K562 (cell line): Measurements from ENCODE around the gene NYAP1. TPM values are rescaled to one million over a fixed set of nuclear protein-coding genes. Genes with fewer than 3 reads are reported as not detected.
A peak's percentile ranks its signal among the peaks of the same experiment; 100 is the strongest.

Experiments used
- BHLHE40 ChIP-seq: IDR thresholded peaks from 2 replicates; pipeline ENCODE4 v1.6.1; 2011; ENCODE audit warnings: low read length, improper control_type of control experiment
- CAMTA2 ChIP-seq: fragments of 250-450 bp; sonication (Bioruptor Pico); conservative IDR thresholded peaks from 2 replicates; pipeline ENCODE4 v1.5.1; 2022
- CEBPZ ChIP-seq: fragments of 150-350 bp; IDR thresholded peaks from 2 replicates; pipeline ENCODE4 v1.6.1; 2014; ENCODE audit warnings: low read depth, mild to moderate bottlenecking, low read length, borderline replicate concordance
- CTCFL ChIP-seq: IDR thresholded peaks from 2 replicates; pipeline ENCODE4 v1.6.1; 2011; ENCODE audit warnings: borderline replicate concordance, low read depth, mild to moderate bottlenecking, moderate library complexity, low read length; ENCODE audit not compliant: insufficient read depth, poor library complexity, severe bottlenecking
- ETV5 ChIP-seq: sonication (generic); formaldehyde crosslinking; IDR thresholded peaks from 2 replicates; pipeline ENCODE4 v1.4.0; 2020; ENCODE audit warnings: low read depth, mild to moderate bottlenecking, missing genetic modification reagents
- GATA2 ChIP-seq: sonication (generic); formaldehyde crosslinking; IDR thresholded peaks from 2 replicates; pipeline ENCODE4 v1.4.0; 2020; ENCODE audit warnings: mild to moderate bottlenecking, missing genetic modification reagents
- HMGN3 ChIP-seq: IDR thresholded peaks from 2 replicates; pipeline ENCODE4 v1.6.1; 2011; ENCODE audit warnings: borderline replicate concordance, low read depth, mild to moderate bottlenecking, mixed read lengths, low read length; ENCODE audit not compliant: insufficient read length; ENCODE audit errors: extremely low read depth
- HSF4 ChIP-seq: fragments of 250-450 bp; sonication (Bioruptor Pico); IDR thresholded peaks from 2 replicates; pipeline ENCODE4 v2.1.2; 2022; ENCODE audit warnings: mild to moderate bottlenecking, moderate library complexity, borderline replicate concordance
- IFI16 ChIP-seq: fragments of 250-450 bp; sonication (Bioruptor Pico); IDR thresholded peaks from 2 replicates; pipeline ENCODE4 v2.1.2; 2022; ENCODE audit warnings: mild to moderate bottlenecking, inconsistent platforms
- MTA1 ChIP-seq: fragments of 450-650 bp; IDR thresholded peaks from 2 replicates; pipeline ENCODE4 v1.6.1; 2017; ENCODE audit warnings: borderline replicate concordance
- NRF1 ChIP-seq, 2 experiments: fragments of 450-650 bp; IDR thresholded peaks in 1 of 2; conservative IDR thresholded peaks in 1 of 2; 2 replicates each; pipeline ENCODE4 v1.6.1; 2014; ENCODE audit warnings: mild to moderate bottlenecking in 2 of 2
- POLR2A ChIP-seq: fragments of 450-650 bp; conservative IDR thresholded peaks from 2 replicates; pipeline ENCODE4 v1.6.1; 2016
- RBFOX2 ChIP-seq: fragments of 200-400 bp; formaldehyde crosslinking; IDR thresholded peaks from 2 replicates; pipeline ENCODE4 v1.6.1; 2017; ENCODE audit warnings: low read depth, mild to moderate bottlenecking, low read length, moderate library complexity
- STAG1 ChIP-seq: sonication (generic); formaldehyde crosslinking; IDR thresholded peaks from 2 replicates; pipeline ENCODE4 v1.5.0; 2020; ENCODE audit warnings: missing genetic modification reagents, borderline replicate concordance
- ZBTB34 ChIP-seq: fragments of 250-450 bp; sonication (Bioruptor Pico); IDR thresholded peaks from 2 replicates; pipeline ENCODE4 v1.8.0; 2021; ENCODE audit warnings: mild to moderate bottlenecking, moderate library complexity
- ZBTB7A ChIP-seq: IDR thresholded peaks from 2 replicates; pipeline ENCODE4 v1.6.1; 2011; ENCODE audit warnings: low read depth, mild to moderate bottlenecking, low read length, moderate library complexity, borderline replicate concordance; ENCODE audit not compliant: control insufficient read depth
- ZNF143 ChIP-seq: sonication (generic); formaldehyde crosslinking; IDR thresholded peaks from 2 replicates; pipeline ENCODE4 v1.9.0; 2022; ENCODE audit warnings: mild to moderate bottlenecking, missing genetic modification reagents
- ZNF217 ChIP-seq: sonication (generic); formaldehyde crosslinking; IDR thresholded peaks from 2 replicates; pipeline ENCODE4 v1.8.0; 2022; ENCODE audit warnings: mild to moderate bottlenecking, missing genetic modification reagents
- ZNF444 ChIP-seq: fragments of 250-450 bp; sonication (Bioruptor Pico); IDR thresholded peaks from 2 replicates; pipeline ENCODE4 v1.4.0; 2020; ENCODE audit warnings: mild to moderate bottlenecking, moderate library complexity
- polyA plus RNA-seq, 8 experiments: library from polyadenylated mRNA; depleted of rRNA in 4 of 8; stranded (reverse) in 5 of 8; unstranded in 3 of 8; fragments of >200 nt; fragmentation: Nextera tagmentation in 2 of 8; fragmentation: Illumina TruSeq in 1 of 8; extraction: Ambion mirVana in 2 of 8; extraction: Trizol in 1 of 8; gene quantifications; 2 replicates each; pipeline versions ENCODE4 v1.2.1 to v1.2.3, GENCODE V29; 2011 to 2014; ENCODE audit warnings: inconsistent platforms in 1 of 8, missing spikeins in 1 of 8
- total RNA-seq, 7 experiments: library from RNA; depleted of rRNA in 6 of 7; stranded (reverse); fragments of >200 nt in 6 of 7; fragmentation: Illumina TruSeq in 2 of 7; extraction: Trizol in 2 of 7; gene quantifications; 2 replicates each; pipeline versions ENCODE4 v1.2.1 to v1.2.3, GENCODE V29; 2011 to 2021; ENCODE audit warnings: low replicate concordance in 1 of 7
- TF ChIP-seq, protein P1 (sequence below): sonication (generic); formaldehyde crosslinking; IDR thresholded peaks from 2 replicates; pipeline ENCODE4 v1.8.0; 2022; ENCODE audit warnings: mild to moderate bottlenecking, missing genetic modification reagents

Gene NYAP1
- total and polyA plus RNA-seq, 9 of the 15 experiments (the other 6 are each of a cell fraction or from before 2014, with no cell fraction given): 0.11 to 0.88 (median 0.22) TPM; not detected in 2

- TF ChIP-seq ZNF444 (no peak), GATA2 (CRISPR knock-in tag) (0 out of 2 replicates have a peak, but pooled peaks have one; percentile 23), STAG1 (CRISPR knock-in tag) (peak; percentile 84; the same call in 1 of the 2 replicates), RBFOX2 (peak; percentile 72), IFI16 (CRISPR knock-in tag) (no peak), HMGN3 (peak; percentile 52), ZBTB7A (peak; percentile 77; the same call in 1 of the 2 replicates), ZBTB34 (CRISPR knock-in tag) (no peak), CEBPZ (no peak), BHLHE40 (no peak), ETV5 (0 out of 2 replicates have a peak, but pooled peaks have one; percentile 40), ZNF143 (CRISPR knock-in tag) (0 out of 2 replicates have a peak, but pooled peaks have one; percentile 35), NRF1 (conservative IDR thresholded peaks at IDR 0.05 in 1 of 2, IDR thresholded peaks at IDR 0.05 in 1 of 2) (peak; percentile 70 to 72), MTA1 (no peak), HSF4 (CRISPR knock-in tag) (no peak), POLR2A (0 out of 2 replicates have a peak, but pooled peaks have one; percentile 18), CTCFL (peak; percentile 61), CAMTA2 (CRISPR knock-in tag) (no peak), ZNF217 (no peak)
- TF ChIP-seq, protein P1, sequence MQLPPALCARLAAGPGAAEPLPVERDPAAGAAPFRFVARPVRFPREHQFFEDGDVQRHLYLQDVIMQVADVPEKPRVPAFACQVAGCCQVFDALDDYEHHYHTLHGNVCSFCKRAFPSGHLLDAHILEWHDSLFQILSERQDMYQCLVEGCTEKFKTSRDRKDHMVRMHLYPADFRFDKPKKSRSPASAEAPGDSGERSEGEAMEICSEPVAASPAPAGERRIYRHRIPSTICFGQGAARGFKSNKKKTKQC (CRISPR knock-in tag): no peak
Measured at GRCh38 chr7:100469227-100470044, 14.3 kb upstream of the NYAP1 start (continued).
